ENCODE measurements around the gene AMDHD1. TPM values are rescaled to one million over a fixed set of nuclear protein-coding genes. Genes with fewer than 3 reads are reported as not detected.
A peak's percentile ranks its signal among the peaks of the same experiment; 100 is the strongest.

The AMDHD1 gene
- total and polyA plus RNA-seq, 2 of the 4 experiments (the other 2 are of a cell fraction) = under 0.01 TPM; not detected in 1

GRCh38 chr12:95986635-95987570, 43.8 kb downstream of the AMDHD1 start:
- POLR2A ChIA-PET (ENCODE audit: unreplicated experiment) = no interaction called here
- Histone ChIP-seq H3K9me1 (ENCODE audit: insufficient read depth, low read length) (no peaks in the 10 kb centered on the region), H3K4ac (ENCODE audit: low read depth, low read length) (no peak overlapping the region), H3K4me1 (ENCODE audit: control insufficient read depth, insufficient read depth, low read length) (peaks cover 2% of the 10 kb centered on the region; the same call in 1 of the 2 replicates), H3K79me1 (ENCODE audit: low read depth in 1 of 2, low read length in 2 of 2) (no peaks in the 10 kb centered on the region), H3K9me3 (ENCODE audit: control insufficient read depth, insufficient read depth, low read length) (no peaks in the 10 kb centered on the region), H2BK15ac (ENCODE audit: low read depth, low read length) (no peak overlapping the region), H3K36me3 (ENCODE audit: control insufficient read depth, insufficient read depth, low read length) (no peaks in the 10 kb centered on the region), H4K91ac (ENCODE audit: insufficient read depth, low read depth, low read length) (no peak overlapping the region), H4K5ac (ENCODE audit: low read depth, low read length) (no peak overlapping the region), H3K27me3 (ENCODE audit: control insufficient read depth, insufficient read depth, low read length) (peaks cover 16% of the 10 kb centered on the region), H2BK120ac (ENCODE audit: low read depth, low read length) (no peak overlapping the region), H2AK5ac (ENCODE audit: low read depth, low read length) (no peak overlapping the region), H2BK20ac (ENCODE audit: low read depth, low read length) (no peak overlapping the region), H4K20me1 (ENCODE audit: insufficient read depth, low read length) (no peaks in the 10 kb centered on the region), H3K14ac (replicated peaks; ENCODE audit: low read depth, low read length) (no peak overlapping the region), H2AFZ (replicated peaks; ENCODE audit: low read length, poor library complexity) (no peak overlapping the region), H2BK5ac (ENCODE audit: low read depth, low read length, poor library complexity, severe bottlenecking) (no peak overlapping the region), H3K4me2 (ENCODE audit: low read depth, low read length) (no peak overlapping the region), H2AK9ac (replicated peaks; ENCODE audit: low read depth, low read length, poor library complexity) (no peak overlapping the region), H3K9ac (ENCODE audit: low read depth, low read length) (no peak overlapping the region), H3K27ac (ENCODE audit: insufficient read depth, low read length) (no peak overlapping the region), H4K8ac (ENCODE audit: low read depth in 2 of 2, low read length in 2 of 2) (no peak overlapping the region), H3K23ac (ENCODE audit: low read depth, low read length) (no peak overlapping the region), H3K4me3 (ENCODE audit: insufficient read depth, low read depth, low read length) (no peak overlapping the region), H3K56ac (ENCODE audit: extremely low read depth, insufficient read depth, low read length) (no peak overlapping the region), H3K18ac (ENCODE audit: low read depth, low read length) (no peak overlapping the region)
- CTCF ChIA-PET = no interaction called here
- 20% methylated on average over 1 of the region's 14 CpGs; no CpG with 5 or more reads in 1 of the 2 experiments for WGBS, 2 experiments (ENCODE audit: extremely low coverage in 2 of 2, insufficient read length in 1 of 2)
- in situ Hi-C loops (cut with MboI; ENCODE audit: low sequenced_read_pairs) = no loop called here
- intact Hi-C loops (cut with micrococcal nuclease) = no loop called here
- TF ChIP-seq FOS (IDR thresholded peaks at IDR 0.05; ENCODE audit: low read depth, low read length) (no peak), RCOR1 (IDR thresholded peaks at IDR 0.05; ENCODE audit: insufficient replicate concordance, low read length) (no peak), MAZ (IDR thresholded peaks at IDR 0.05; ENCODE audit: borderline replicate concordance, low read depth, low read length) (no peak), CHD1 (IDR thresholded peaks at IDR 0.05; ENCODE audit: low read depth, low read length) (no peak), CTCF (conservative IDR thresholded peaks at IDR 0.05; ENCODE audit: low read depth, low read length) (no peak), USF2 (IDR thresholded peaks at IDR 0.05; ENCODE audit: low read depth, low read length) (no peak), SMC3 (IDR thresholded peaks at IDR 0.05; ENCODE audit: low read depth, low read length) (no peak), ELK1 (IDR thresholded peaks at IDR 0.05; ENCODE audit: borderline replicate concordance, low read depth, low read length) (no peak), RAD21 (IDR thresholded peaks at IDR 0.05; ENCODE audit: low read length) (no peak), CEBPB (IDR thresholded peaks at IDR 0.05; ENCODE audit: low read depth, low read length) (no peak), MXI1 (IDR thresholded peaks at IDR 0.05; ENCODE audit: borderline replicate concordance, low read depth, low read length) (no peak), NFE2L2 (IDR thresholded peaks at IDR 0.05; ENCODE audit: low read depth, low read length) (no peak), RFX5 (IDR thresholded peaks at IDR 0.05; ENCODE audit: low read depth, low read length) (no peak), POLR2A (IDR thresholded peaks at IDR 0.05; ENCODE audit: low read depth, low read length) (no peak)
- DNase-seq (no peak), ATAC-seq (ENCODE audit: low read depth) (peak; percentile 62)
- BruUV-seq (replicated peaks) = no TSS peak
- dilution Hi-C loops (cut with HindIII; ENCODE audit: low sequenced_read_pairs, unreplicated experiment) = no loop called here
